ENCODE data around the gene RPL10.
A peak's percentile ranks its signal among the peaks of the same experiment; 100 is the strongest.

RPL10 gene

DNA sequence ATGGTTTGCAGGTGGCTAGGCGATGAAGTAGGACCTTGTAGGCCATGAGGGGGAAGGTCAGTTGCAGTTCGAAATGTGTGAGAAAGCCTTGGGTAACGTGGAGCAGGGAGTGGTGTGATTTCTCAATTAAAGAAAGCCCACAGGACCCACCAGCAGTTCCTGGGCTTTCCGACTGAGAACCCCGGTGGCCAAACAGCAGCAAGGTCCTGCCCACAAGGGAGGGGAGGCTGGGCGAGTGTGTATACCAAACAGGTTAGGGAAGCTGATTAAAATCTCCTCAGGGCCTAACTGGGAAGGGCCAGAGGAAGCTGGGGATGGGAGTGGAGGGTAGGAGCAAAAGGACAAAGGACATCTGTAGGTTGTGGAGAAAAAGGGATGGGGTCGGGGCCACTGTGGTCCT, 32.7 kb downstream of the RPL10 start:
- DNase-seq (ENCODE audit: low spot score): no peak

DNA sequence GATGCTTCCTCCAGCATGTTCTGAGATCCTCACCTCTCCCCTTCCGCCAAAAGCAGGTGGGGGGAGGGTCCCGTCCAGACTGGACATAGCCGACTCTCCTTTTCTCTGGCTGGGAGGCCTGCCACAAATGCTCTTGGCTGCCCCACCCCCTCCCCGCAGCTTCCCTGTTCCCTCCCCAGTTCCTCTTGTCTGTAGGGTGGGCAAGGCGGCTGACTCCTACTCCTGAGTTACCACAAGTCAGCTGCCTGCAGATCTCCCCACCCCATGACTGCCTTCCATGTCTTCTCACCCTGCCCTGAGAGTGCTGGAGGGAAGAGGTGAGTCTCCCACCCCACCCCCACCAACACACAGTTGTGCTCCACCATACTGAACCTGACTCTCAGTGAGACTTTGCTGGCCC, 33.2 kb downstream of the RPL10 start:
- DNase-seq (ENCODE audit: low spot score): no peak

DNA sequence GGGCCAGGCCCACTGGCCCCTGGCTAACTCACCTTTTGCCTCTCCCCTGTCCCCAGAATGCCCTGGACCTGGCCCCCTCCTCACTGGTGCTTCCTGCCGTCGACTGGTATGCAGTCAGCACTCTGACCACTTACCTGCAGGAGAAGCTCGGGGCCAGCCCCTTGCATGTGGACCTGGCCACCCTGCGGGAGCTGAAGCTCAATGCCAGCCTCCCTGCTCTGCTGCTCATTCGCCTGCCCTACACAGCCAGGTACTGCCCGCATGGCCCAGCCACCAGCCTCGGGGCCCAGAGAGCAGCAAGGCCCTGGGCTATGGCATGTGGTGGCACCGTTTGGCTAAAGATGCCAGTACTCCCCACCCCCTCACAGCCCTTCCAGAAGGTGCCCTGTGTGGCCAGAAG, 34.0 kb downstream of the RPL10 start:
- DNase-seq (ENCODE audit: low spot score): no peak

DNA sequence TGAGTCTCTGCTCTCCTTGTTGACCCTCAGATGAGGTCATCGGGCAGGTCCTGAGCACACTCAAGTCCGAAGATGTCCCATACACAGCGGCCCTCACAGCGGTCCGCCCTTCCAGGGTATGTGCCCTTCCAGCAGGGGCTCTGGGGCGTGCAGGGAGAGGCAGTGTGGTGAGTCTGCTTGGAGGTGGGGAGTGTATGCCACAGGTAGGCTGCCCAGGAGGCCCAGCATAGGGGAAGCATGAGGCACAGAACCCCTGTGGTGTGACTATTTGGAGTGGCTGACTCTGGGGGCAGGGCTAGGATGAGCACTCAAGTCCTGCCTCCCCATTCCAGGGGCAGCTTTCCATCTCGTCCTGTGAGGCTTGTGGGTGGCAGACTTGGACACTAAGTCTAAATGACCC, 35.4 kb downstream of the RPL10 start:
- DNase-seq (ENCODE audit: low spot score): no peak

DNA sequence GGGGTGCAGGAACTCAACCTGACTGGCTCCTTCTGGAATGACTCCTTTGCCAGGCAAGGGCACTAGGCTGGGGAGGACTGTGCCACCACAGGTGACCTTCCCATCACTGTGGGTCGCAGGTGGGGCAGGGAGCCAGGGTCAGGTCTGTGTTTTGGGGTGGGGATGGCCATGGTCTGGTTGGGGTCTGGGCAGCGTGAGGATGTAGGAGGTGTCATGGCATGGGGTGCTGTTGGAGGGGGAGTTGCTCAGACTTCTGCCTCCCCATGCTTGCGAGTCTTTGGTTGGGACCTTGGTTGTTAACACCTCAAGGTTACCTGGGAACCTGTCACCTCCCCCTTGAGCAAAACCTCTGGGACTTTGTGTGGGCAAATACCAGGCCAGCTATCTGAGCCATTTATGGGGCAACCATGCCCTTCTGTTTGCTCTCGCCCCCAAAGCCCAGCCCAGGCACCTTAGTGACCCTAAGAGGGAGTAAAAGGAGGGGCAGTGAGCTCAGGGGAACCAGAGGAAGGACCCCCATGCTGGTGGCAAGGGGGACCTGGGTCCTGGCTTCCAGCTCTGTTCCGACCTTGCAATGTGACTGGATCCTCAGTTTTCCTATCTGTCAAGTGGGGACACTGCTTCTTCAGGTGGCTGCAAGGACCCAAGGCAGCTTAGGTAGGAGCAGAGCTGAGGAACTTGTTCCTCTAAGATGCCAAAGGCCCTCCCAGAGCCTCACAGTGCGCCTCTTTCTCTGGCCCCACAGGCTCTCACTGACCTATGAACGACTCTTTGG, 36.4 kb downstream of the RPL10 start:
- no peak for DNase-seq (ENCODE audit: low spot score)

DNA sequence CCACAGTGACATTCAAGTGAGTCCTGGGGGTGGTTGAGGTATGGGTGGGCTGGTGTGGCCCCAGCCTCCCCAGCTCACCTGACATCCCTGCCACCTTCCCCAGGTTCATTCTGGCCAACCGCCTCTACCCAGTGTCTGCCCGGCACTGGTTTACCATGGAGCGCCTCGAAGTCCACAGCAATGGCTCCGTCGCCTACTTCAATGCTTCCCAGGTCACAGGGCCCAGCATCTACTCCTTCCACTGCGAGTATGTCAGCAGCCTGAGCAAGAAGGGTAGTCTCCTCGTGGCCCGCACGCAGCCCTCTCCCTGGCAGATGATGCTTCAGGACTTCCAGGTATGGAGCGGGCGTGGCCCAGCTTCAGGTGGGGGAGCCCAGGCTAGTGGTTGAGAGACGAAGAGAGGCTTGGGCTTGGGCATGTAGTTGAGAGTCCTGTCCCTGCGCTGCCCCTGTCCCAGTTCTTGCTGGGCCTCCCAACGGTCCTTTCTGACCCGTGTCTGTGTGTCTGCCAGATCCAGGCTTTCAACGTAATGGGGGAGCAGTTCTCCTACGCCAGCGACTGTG, 37.1 kb downstream of the RPL10 start:
- DNase-seq (ENCODE audit: low spot score): no peak

DNA sequence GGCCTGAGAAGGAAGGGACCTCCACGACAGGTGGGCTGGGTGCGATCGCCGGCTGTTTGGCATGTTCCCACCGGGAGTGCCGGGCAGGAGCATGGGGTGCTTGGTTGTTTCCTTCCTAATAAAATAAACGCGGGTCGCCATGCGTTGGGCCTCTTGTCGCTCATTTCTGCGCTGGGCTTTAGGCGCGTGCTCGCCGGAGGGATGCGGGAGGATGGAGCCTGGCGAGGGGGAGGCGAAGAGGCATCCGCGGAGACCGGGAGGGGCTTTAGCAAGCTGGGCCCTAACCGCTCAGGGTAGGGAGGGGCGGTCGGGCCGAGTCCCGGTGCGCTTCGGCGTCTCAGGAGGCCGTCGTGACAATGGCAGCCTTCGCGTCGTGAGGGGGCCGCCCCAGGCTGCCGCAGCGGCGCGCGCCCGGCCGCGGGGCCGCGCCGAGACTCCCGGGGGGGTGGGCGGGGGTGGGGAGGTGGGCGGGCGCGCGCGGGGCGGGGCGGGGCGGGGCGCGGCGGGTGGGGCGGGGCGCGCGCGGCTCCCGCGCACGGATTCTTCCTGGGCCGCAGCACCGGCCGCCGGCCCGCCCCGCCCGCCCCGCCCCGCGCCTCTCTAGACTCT, 38.3 kb downstream of the RPL10 start:
- DNase-seq (ENCODE audit: low spot score): peak; percentile 84

DNA sequence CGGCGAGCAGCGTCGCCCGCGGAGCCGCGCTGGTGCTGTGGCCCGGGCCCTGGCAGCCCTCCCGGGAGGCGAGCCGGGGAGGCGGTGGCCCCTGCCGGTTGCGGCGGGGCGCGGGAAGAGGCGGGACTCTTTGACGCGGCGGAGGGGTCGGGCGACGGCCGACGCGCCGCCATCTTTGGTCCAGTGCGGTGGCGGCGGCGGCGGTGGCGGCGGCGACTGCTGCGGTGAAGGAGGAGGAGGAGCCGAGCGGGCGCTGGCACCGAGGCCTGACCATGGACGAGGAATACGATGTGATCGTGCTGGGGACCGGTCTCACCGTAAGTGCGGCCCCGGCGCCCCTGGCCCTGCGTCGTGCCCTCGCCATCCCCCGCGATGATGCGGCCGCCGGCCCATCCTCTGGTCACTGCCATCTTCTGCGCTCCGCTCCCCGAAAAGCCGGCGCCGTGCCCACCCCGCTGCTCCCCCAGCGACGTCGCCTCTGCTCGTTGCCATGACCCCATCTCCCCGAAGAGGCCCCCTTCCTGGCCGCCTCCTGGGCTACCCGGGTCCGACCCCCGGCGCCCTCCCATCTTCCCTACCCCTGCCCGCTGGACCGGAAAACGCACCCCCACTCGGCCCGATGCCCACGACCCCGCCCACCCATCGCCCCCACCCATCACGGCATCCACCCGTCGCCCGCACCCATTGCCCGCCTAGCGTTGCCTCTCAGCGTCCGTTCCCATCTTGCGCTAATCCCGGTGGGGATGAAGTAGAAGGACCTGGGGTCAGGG, 39.0 kb downstream of the RPL10 start, which contains the start of gene GDI1:
Gene GDI1 (plus strand): TSS at position 172 of the 770 bp plus-strand sequence. CDS start 101 bp downstream, at position 273.
- DNase-seq (ENCODE audit: low spot score): peak; percentile 74

DNA sequence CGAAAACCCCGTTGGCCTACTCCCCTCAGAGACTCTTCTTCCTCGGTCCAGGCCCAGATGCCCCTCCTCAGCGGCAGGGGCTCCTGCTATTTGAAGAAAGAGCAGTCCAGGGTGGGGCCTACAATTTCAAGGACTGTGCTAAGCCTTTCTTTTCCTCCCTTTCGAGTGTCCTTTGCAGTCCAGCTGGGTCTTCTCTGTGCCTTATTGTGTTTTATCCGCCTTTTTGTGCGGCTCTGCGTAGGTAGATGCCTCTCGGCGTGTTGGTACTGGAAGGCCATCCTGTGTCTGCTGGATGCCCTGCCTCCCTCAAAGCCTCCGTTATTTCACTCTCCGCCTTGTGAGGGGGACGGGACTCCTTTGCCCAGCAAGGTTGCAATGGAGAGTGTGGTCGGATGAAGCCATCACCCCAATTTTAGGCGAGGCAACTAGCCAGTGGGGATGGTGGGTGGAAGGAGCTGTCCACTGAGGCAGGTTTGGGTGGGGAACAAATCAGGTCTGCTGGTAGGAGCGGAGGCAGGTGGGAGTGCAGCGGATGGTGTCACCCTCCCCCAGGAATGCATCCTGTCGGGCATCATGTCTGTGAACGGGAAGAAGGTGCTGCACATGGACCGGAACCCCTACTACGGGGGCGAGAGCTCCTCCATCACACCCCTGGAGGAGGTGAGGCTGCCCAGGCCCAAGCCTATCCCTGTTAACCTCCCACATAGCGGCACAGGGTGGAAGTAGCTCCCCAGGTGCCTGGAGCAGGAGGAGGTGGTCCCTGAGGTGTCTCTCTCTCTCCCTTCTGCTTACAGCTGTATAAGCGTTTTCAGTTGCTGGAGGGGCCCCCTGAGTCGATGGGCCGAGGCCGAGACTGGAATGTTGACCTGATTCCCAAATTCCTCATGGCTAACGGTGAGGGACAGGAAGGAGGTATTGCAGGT, 40.1 kb downstream of the RPL10 start:
- no peak for DNase-seq (ENCODE audit: low spot score)

DNA sequence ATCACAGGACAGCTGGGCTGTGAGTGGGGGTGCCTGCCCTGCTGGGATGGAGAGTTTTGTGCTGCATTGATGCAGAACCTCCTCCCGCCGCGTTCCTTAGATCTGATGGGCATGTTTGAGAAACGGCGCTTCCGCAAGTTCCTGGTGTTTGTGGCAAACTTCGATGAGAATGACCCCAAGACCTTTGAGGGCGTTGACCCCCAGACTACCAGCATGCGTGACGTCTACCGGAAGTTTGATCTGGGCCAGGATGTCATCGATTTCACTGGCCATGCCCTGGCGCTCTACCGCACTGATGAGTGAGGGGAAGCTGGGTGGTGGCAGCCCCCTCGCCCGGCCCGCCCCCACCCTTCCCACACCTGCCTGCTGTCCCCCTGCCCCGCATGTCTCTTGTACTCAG, 41.7 kb downstream of the RPL10 start:
- DNase-seq (ENCODE audit: low spot score): no peak

DNA sequence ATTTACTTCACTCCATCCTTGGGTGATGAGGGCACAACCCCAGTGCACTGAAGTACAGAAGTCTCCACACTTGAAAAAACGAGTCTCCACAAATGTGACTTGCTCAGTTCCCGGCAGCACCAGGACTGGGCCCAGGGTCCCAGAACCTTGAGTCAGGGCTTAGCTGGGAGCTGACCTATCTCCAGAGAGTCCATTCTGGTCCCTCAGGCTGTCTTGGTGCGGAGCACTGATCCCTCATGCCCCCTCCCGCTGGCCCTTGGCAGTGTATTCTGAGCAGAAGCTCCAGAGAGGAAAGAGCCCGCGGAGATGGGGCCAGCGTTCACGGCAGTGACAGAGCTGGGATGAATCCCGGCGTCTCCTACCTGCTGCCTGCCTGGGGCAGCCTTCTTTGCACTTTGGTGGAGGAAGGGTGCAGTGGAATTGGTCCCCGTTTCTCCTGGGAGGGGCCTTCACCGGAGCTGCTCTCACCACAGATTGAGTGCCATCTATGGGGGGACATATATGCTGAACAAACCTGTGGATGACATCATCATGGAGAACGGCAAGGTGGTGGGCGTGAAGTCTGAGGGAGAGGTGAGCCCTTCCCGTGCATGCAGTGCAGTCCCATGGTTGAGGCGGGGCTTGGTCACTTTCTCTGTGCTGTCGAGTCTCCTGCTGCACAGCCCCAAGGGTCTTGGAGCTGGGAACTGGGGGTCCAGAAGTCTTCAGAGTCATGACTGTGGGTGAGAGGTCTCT, 42.6 kb downstream of the RPL10 start:
- DNase-seq (ENCODE audit: low spot score): no peak

DNA sequence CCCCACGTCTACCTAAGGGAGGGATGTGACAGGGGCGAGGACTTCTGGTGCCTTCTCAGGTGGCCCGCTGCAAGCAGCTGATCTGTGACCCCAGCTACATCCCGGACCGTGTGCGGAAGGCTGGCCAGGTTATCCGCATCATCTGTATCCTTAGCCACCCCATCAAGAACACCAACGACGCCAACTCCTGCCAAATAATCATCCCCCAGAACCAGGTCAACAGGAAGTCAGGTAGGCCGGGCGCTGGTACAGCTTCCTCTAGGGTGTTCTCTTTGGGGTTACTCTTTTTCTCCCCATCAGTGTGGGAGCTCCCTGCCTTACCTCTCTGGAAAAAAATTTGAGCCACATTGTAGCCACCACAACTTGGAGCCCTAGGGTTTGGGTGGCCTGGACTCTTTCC, 43.4 kb downstream of the RPL10 start:
- no peak for DNase-seq (ENCODE audit: low spot score)

DNA sequence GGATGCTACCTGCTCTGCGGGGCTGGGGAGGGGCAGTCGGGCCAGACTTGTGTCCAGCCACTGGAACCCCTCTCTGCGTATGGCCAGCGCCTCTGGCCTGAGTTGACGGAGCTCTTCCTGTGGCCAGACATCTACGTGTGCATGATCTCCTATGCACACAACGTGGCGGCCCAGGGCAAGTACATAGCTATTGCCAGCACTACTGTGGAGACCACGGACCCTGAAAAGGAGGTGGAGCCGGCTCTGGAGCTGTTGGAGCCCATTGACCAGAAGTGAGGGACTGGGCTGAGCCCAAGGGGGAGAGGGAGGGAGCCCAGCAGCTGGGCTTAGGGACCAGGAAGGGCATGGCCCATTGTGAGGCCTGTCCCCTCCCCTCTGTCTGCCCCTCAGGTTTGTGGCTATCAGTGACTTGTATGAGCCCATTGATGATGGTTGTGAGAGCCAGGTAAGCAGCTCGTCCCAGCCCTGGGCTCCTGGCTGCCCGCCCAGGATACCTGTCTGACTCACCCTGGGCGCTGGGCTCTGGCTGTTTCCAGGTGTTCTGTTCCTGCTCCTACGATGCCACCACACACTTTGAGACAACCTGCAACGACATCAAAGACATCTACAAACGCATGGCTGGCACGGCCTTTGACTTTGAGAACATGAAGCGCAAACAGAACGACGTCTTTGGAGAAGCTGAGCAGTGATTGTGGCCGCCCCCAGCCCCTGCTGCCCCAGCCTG, 44.0 kb downstream of the RPL10 start:
- no peak for DNase-seq (ENCODE audit: low spot score)

DNA sequence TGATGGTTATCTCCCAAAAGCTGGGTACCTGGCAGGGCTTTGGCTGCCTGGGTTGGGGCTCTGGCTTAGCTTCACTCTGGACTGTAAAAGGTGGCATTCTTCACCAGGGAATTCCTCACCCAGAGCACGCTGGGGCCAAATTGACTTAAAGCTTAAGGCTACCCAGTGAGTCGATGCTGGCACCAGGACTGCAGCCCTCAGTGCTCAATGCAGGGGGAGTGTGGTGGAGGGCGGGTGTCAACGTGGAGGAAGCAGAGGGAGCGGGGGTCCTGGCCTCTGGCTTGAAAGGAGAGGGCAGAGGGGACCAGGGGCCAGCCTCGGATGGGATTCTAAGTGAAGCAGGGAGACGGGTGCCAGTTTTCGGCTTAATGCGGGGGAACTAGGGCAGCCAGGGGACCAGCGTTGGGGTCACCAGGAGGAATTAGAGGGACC, 45.3 kb downstream of the RPL10 start:
- DNase-seq (ENCODE audit: low spot score): peak; percentile 42

DNA sequence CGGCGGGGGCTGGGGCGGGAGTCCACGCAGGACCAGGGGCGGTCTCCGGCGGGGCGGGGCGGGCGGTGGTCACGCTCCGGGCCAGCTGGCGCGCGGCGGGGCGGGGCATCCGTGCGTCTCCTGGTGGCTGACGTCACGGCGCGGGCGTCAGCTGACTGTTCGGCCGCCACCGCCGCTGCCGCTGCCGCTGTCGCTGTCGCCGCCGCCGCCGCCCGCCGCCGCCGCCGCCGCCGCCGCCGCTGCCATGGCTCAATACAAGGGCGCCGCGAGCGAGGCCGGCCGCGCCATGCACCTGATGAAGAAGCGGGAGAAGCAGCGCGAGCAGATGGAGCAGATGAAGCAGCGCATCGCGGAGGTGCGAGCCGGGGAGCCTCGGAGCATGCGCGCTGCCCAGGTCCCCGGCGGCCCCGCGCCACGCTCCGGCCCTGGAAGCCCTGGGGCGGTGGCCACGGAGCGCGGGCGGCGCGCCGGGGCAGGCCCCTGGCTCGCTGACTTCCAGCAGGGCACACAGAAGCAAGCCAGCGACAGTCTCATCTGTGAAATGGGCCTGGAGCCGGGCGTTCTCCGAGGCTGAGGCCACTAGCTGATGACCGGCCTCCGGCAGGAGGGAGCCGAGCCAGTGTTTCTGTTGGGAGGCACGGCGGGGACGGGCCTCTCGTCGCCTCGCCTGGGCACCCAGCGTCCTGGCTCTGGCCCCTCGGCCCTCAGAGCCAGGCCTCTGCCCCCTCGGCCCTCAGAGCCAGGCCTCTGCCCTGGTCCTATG, 46.0 kb downstream of the RPL10 start, which contains the start of gene FAM50A:
Gene FAM50A (plus strand): TSS at position 150 of the 763 bp plus-strand sequence. CDS start 95 bp downstream, at position 245.
- peak; percentile 91 for DNase-seq (ENCODE audit: low spot score)

DNA sequence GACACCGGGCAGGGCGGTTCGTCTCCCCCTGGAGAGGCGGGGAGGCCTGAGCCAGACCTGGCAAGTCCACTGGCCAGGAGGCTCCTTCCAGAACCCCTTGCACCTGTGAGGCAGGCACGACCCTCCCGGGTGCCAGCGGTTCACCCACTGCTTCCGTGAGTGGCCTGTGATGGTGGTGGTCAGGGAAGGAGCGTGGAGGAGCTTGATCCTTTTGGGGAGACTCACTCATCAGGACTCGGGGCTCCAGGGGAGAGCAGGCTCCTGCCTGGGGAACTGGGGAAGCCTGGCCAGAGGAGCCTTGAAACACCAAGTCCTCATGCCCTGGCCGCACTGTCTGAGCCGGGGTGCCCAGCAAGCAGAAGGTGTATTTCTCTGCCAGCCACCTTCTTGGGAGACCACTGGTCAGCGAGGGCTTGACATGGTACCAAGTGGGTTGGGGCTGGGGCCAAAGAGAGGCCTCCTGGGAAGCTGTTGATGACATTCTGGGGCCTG, 46.6 kb downstream of the RPL10 start:
- peak; percentile 40 for DNase-seq (ENCODE audit: low spot score)

DNA sequence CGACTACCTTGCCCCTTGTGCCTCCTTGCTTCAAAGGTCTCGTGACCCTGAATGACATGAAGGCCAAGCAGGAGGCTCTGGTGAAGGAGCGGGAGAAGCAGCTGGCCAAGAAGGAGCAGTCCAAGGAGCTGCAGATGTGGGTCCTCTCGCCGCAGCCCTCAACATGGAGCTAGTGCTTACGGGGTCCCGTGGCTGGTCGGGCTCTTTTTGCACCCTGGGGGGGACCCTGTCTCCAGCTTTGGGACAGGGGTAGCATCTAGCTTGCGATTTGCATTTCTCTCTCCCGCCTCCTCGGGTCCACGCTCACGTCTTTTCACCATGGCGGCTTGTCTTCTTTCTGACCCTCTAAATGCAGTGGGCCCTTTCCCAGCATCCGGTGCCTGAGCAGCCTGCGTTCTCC, 47.6 kb downstream of the RPL10 start:
- DNase-seq (ENCODE audit: low spot score): no peak

DNA sequence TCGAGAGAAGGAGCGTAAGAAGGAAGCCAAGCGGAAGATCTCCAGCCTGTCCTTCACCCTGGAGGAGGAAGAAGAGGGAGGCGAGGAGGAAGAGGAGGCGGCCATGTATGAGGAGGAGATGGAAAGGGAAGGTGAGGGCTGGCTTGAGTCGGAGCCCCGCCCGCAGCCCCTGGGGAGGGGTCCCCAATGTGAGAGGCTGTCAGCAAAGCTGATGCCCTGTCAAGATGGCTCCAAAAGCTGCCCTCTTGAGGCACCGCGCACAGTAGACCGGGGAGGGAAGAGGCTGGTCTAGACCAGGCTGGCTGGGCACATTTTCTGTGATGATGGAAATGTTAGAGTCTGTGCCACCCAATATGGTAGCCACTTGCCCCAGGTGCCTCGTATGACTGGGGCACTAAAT, 48.3 kb downstream of the RPL10 start:
- no peak for DNase-seq (ENCODE audit: low spot score)

DNA sequence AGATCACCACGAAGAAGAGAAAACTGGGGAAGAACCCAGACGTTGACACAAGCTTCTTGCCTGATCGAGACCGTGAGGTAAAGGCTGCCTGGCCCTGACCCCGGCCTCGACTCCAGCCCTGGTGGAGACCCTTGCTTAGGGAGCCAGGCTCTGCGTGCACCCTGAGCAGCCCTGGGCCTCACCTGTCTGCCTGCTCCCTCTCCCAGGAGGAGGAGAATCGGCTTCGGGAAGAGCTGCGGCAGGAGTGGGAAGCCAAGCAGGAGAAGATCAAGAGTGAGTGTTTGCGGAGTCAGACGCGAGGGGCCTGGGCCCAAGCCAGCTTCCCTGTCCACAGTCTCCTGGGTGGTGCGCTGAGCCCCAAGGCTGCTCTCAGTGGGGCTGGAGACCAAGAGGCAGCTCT, 50.3 kb downstream of the RPL10 start:
- no peak for DNase-seq (ENCODE audit: low spot score)
